ENCODE results near the gene CEP72. TPM values are rescaled to one million over a fixed set of nuclear protein-coding genes. Genes with fewer than 3 reads are reported as not detected.
"Not testable (repeated sequence)": the region's sequence is repeated elsewhere in the genome, so short reads cannot be mapped to it uniquely, and the experiment has no call there.

The CEP72 gene
- total RNA-seq, 1 donor from 2014 or later: 17.2 TPM

- H3K4me1 ChIP-seq: no peaks in the 10 kb centered on the region
- H3K27ac Mint-ChIP-seq: no peak overlapping the region
- no peaks in the 10 kb centered on the region for H3F3A ChIP-seq (ENCODE audit: low read depth)
- no peaks in the 10 kb centered on the region for H3K36me3 ChIP-seq
- H3K9me3 ChIP-seq (ENCODE audit: low read depth): peaks cover 7% of the 10 kb centered on the region
- H2AFZ ChIP-seq (replicated peaks): no peak overlapping the region
- H3K4me3 Mint-ChIP-seq: no peak overlapping the region
- no peaks in the 10 kb centered on the region for H4K20me1 ChIP-seq (ENCODE audit: low read depth)
- no peak overlapping the region for H3K27ac ChIP-seq
- no peak overlapping the region for H3K9ac ChIP-seq
- peaks cover 28% of the 10 kb centered on the region for H3K27me3 Mint-ChIP-seq (ENCODE audit: insufficient read depth, low read depth)
- no peak overlapping the region for H3K4me2 ChIP-seq
- TF ChIP-seq, protein P1, sequence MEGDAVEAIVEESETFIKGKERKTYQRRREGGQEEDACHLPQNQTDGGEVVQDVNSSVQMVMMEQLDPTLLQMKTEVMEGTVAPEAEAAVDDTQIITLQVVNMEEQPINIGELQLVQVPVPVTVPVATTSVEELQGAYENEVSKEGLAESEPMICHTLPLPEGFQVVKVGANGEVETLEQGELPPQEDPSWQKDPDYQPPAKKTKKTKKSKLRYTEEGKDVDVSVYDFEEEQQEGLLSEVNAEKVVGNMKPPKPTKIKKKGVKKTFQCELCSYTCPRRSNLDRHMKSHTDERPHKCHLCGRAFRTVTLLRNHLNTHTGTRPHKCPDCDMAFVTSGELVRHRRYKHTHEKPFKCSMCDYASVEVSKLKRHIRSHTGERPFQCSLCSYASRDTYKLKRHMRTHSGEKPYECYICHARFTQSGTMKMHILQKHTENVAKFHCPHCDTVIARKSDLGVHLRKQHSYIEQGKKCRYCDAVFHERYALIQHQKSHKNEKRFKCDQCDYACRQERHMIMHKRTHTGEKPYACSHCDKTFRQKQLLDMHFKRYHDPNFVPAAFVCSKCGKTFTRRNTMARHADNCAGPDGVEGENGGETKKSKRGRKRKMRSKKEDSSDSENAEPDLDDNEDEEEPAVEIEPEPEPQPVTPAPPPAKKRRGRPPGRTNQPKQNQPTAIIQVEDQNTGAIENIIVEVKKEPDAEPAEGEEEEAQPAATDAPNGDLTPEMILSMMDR (IDR thresholded peaks at IDR 0.05): no peak
- no peak for TF ChIP-seq EZH2 (IDR thresholded peaks at IDR 0.05)
- TF ChIP-seq EZH2phosphoT487 (IDR thresholded peaks at IDR 0.05): no peak
- H3K27me3 ChIP-seq: peaks cover 34% of the 10 kb centered on the region
- H3K9me3 Mint-ChIP-seq: peaks cover 8% of the 10 kb centered on the region
- no peaks in the 10 kb centered on the region for H3K79me2 ChIP-seq (ENCODE audit: low read depth)
- no peak for DNase-seq (ENCODE audit: low spot score)
- no peak overlapping the region for H3K4me3 ChIP-seq
- no peaks in the 10 kb centered on the region for H3K4me1 Mint-ChIP-seq
- H3K36me3 Mint-ChIP-seq: no peaks in the 10 kb centered on the region
These were observed 30.9 kb upstream of the CEP72 start for GRCh38 chr5:581266-581665.

DNA sequence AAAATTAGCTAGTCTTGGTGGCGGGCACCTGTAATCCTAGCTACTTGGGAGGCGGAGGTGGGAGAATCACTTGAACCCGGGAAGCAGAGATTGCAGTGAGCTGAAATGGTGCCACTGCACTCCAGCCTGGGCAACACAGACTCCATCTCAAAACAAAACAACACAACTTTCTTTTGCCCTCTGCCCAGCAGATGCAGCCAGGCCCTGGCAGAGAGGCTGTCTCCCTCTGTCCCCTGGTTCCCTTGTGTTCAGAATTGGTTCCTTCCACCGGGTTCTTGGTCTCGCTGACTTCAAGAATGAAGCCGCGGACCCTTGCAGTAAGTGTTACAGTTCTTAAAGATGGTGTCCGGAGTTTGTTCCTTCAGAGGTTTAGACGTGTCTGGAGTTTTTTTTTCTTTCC is 30.2 kb upstream of the CEP72 start:
- no peak overlapping the region for H3K9ac ChIP-seq
- Mint-ChIP-seq H3K9me3 (peaks cover 4% of the 10 kb centered on the region), H3K27me3 (ENCODE audit: insufficient read depth, low read depth) (peaks cover 25% of the 10 kb centered on the region), H3K27ac (no peak overlapping the region), H3K4me3 (no peak overlapping the region), H3K36me3 (no peaks in the 10 kb centered on the region), H3K4me1 (no peaks in the 10 kb centered on the region)
- H3K79me2 ChIP-seq (ENCODE audit: low read depth): no peaks in the 10 kb centered on the region
- H3K36me3 ChIP-seq: no peaks in the 10 kb centered on the region
- H3F3A ChIP-seq (ENCODE audit: low read depth): no peaks in the 10 kb centered on the region
- TF ChIP-seq EZH2 (IDR thresholded peaks at IDR 0.05) (no peak), EZH2phosphoT487 (IDR thresholded peaks at IDR 0.05) (no peak)
- TF ChIP-seq, protein P1 (IDR thresholded peaks at IDR 0.05): no peak
- H3K4me3 ChIP-seq: no peak overlapping the region
- no peaks in the 10 kb centered on the region for H3K4me1 ChIP-seq
- no peaks in the 10 kb centered on the region for H4K20me1 ChIP-seq (ENCODE audit: low read depth)
- peaks cover 7% of the 10 kb centered on the region for H3K9me3 ChIP-seq (ENCODE audit: low read depth)
- no peak overlapping the region for H2AFZ ChIP-seq (replicated peaks)
- peaks cover 40% of the 10 kb centered on the region for H3K27me3 ChIP-seq
- DNase-seq (ENCODE audit: low spot score): no peak
- no peak overlapping the region for H3K27ac ChIP-seq
- no peak overlapping the region for H3K4me2 ChIP-seq

GRCh38 chr5:582445-582844 is 29.7 kb upstream of the CEP72 start:
- H3K27ac ChIP-seq; H3K9me3 Mint-ChIP-seq; H3K9me3 ChIP-seq (ENCODE audit: low read depth); H3K36me3 Mint-ChIP-seq; H2AFZ ChIP-seq (replicated peaks); H3K4me1 ChIP-seq; H3K4me3 ChIP-seq; H3F3A ChIP-seq (ENCODE audit: low read depth); H3K79me2 ChIP-seq (ENCODE audit: low read depth); H3K4me2 ChIP-seq; H3K4me3 Mint-ChIP-seq; H4K20me1 ChIP-seq (ENCODE audit: low read depth); H3K9ac ChIP-seq; H3K36me3 ChIP-seq; H3K4me1 Mint-ChIP-seq; H3K27ac Mint-ChIP-seq; DNase-seq (ENCODE audit: low spot score): not testable (repeated sequence)
- peaks cover 23% of the 10 kb centered on the region for H3K27me3 Mint-ChIP-seq (ENCODE audit: insufficient read depth, low read depth)
- peaks cover 38% of the 10 kb centered on the region for H3K27me3 ChIP-seq

DNA sequence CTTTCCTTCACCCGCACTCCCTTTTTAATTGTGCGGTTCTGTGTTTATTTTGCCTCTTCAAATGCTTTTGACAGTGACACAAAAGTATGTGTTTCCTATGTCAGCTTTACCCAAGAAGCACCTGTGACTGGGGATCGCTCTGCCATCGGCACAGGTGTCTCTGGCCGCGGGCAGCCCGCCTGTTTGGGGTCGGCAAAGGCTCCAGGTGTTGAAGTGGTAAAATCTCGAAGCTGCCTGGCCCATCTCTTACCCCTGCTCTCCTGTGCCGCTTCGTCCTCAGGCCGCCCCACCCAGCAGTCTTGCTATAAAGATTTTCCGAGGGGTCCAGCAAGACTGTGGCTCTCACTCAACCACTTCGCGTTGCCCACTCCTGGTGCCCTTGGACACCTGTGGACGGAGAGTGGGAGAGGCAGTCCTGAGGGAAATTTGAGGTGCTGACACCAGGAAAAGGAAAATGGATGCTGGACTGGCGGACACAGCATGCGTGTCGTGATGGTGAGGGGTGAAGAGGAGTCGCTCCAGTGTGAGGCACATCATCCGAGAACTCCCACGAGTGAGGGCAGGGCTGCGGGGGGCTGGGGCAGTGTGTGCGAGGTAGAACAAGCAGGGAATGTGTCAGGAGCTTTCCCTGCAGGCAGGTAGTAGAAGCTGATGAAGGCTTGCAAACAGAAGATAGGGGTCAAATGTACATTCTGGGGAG is 29.1 kb upstream of the CEP72 start:
- TF ChIP-seq, protein P1 (IDR thresholded peaks at IDR 0.05): no peak
- TF ChIP-seq EZH2phosphoT487 (IDR thresholded peaks at IDR 0.05): no peak
- TF ChIP-seq EZH2 (IDR thresholded peaks at IDR 0.05): no peak
- no peak for DNase-seq (ENCODE audit: low spot score)
- peaks cover 23% of the 10 kb centered on the region for H3K27me3 Mint-ChIP-seq (ENCODE audit: insufficient read depth, low read depth)

More for the DNA sequence above, 29.1 kb upstream of the CEP72 start:
- Mint-ChIP-seq H3K4me1 (no peaks in the 10 kb centered on the region), H3K9me3 (peaks cover 2% of the 10 kb centered on the region), H3K4me3 (no peak overlapping the region), H3K36me3 (no peaks in the 10 kb centered on the region), H3K27ac (no peak overlapping the region)
- Histone ChIP-seq H3K79me2 (ENCODE audit: low read depth) (no peaks in the 10 kb centered on the region), H3K9me3 (ENCODE audit: low read depth) (peaks cover 2% of the 10 kb centered on the region), H3K4me1 (no peaks in the 10 kb centered on the region), H3K27me3 (peaks cover 36% of the 10 kb centered on the region), H3K9ac (no peak overlapping the region), H2AFZ (replicated peaks) (no peak overlapping the region), H3K27ac (no peak overlapping the region), H4K20me1 (ENCODE audit: low read depth) (no peaks in the 10 kb centered on the region), H3K4me3 (no peak overlapping the region), H3F3A (ENCODE audit: low read depth) (no peaks in the 10 kb centered on the region), H3K36me3 (no peaks in the 10 kb centered on the region), H3K4me2 (no peak overlapping the region)
